ENCODE results near the gene RUNDC1.
"Not testable (repeated sequence)": the region's sequence is repeated elsewhere in the genome, so short reads cannot be mapped to it uniquely, and the experiment has no call there.

RUNDC1 gene

GRCh38 chr17:42997390-42997983 is 17.1 kb downstream of the RUNDC1 start:
- Histone ChIP-seq H3K4me3 (ENCODE audit: low read length) (peak overlapping the region; percentile 71), H3K27ac (ENCODE audit: low read length) (no peak overlapping the region), H3K9me3 (ENCODE audit: insufficient read depth, low read depth, low read length) (no peaks in the 10 kb centered on the region), H3K36me3 (ENCODE audit: insufficient read depth, low read depth, low read length) (peaks cover 57% of the 10 kb centered on the region), H3K4me1 (ENCODE audit: insufficient read depth, low read length) (peaks cover 3% of the 10 kb centered on the region; the same call in 1 of the 2 replicates), H3K27me3 (ENCODE audit: insufficient read depth, low read length) (no peaks in the 10 kb centered on the region), H3K9ac (ENCODE audit: low read depth, low read length) (peak overlapping the region; percentile 49; the same call in 1 of the 2 replicates)

GRCh38 chr17:42997984-42998938 is 17.9 kb downstream of the RUNDC1 start, which contains the start of gene RPL27:
Gene RPL27 (plus strand): TSS chr17:42998419. CDS start chr17:42998751, 332 bp downstream.
- no peaks in the 10 kb centered on the region for H3K9me3 ChIP-seq (ENCODE audit: insufficient read depth, low read depth, low read length)

GRCh38 chr17:42999003-42999525 is 18.7 kb downstream of the RUNDC1 start:
- no peaks in the 10 kb centered on the region for H3K27me3 ChIP-seq (ENCODE audit: insufficient read depth, low read length)
- H3K4me3 ChIP-seq (ENCODE audit: low read length): peak overlapping the region; percentile 92
- peak overlapping the region; percentile 44 for H3K27ac ChIP-seq (ENCODE audit: low read length)
- peak overlapping the region; percentile 99 for H3K9ac ChIP-seq (ENCODE audit: low read depth, low read length)
- peaks cover 3% of the 10 kb centered on the region; the same call in 1 of the 2 replicates for H3K4me1 ChIP-seq (ENCODE audit: insufficient read depth, low read length)
- H3K36me3 ChIP-seq (ENCODE audit: insufficient read depth, low read depth, low read length): peaks cover 59% of the 10 kb centered on the region
- no peaks in the 10 kb centered on the region for H3K9me3 ChIP-seq (ENCODE audit: insufficient read depth, low read depth, low read length)

More at GRCh38 chr17:42997984-42998938, 17.9 kb downstream of the RUNDC1 start, which contains the start of gene RPL27:
- peak within 1 kb of the TSS; percentile 99 for H3K9ac ChIP-seq (ENCODE audit: low read depth, low read length)
- H3K36me3 ChIP-seq (ENCODE audit: insufficient read depth, low read depth, low read length): peaks cover 57% of the 10 kb centered on the region
- H3K27me3 ChIP-seq (ENCODE audit: insufficient read depth, low read length): no peaks in the 10 kb centered on the region
- peak within 1 kb of the TSS; percentile 44 for H3K27ac ChIP-seq (ENCODE audit: low read length)
- peak within 1 kb of the TSS; percentile 92 for H3K4me3 ChIP-seq (ENCODE audit: low read length)
- H3K4me1 ChIP-seq (ENCODE audit: insufficient read depth, low read length): peaks cover 3% of the 10 kb centered on the region; the same call in 1 of the 2 replicates

- H3K9me3 ChIP-seq (ENCODE audit: insufficient read depth, low read depth, low read length); H3K27ac ChIP-seq (ENCODE audit: low read length); H3K9ac ChIP-seq (ENCODE audit: low read depth, low read length); H3K4me3 ChIP-seq (ENCODE audit: low read length); H3K27me3 ChIP-seq (ENCODE audit: insufficient read depth, low read length); H3K4me1 ChIP-seq (ENCODE audit: insufficient read depth, low read length): not testable (repeated sequence)
- peaks cover 55% of the 10 kb centered on the region for H3K36me3 ChIP-seq (ENCODE audit: insufficient read depth, low read depth, low read length)
Measured at GRCh38 chr17:43000894-43001293, 20.5 kb downstream of the RUNDC1 start.

GRCh38 chr17:43003542-43004172 is 23.3 kb downstream of the RUNDC1 start:
- H3K9me3 ChIP-seq (ENCODE audit: insufficient read depth, low read depth, low read length): no peaks in the 10 kb centered on the region
- no peaks in the 10 kb centered on the region for H3K27me3 ChIP-seq (ENCODE audit: insufficient read depth, low read length)
- H3K9ac ChIP-seq (ENCODE audit: low read depth, low read length): no peak overlapping the region
- H3K4me1 ChIP-seq (ENCODE audit: insufficient read depth, low read length): no peaks in the 10 kb centered on the region; the same call in 1 of the 2 replicates
- H3K36me3 ChIP-seq (ENCODE audit: insufficient read depth, low read depth, low read length): peaks cover 55% of the 10 kb centered on the region
- no peak overlapping the region for H3K4me3 ChIP-seq (ENCODE audit: low read length)
- H3K27ac ChIP-seq (ENCODE audit: low read length): no peak overlapping the region

GRCh38 chr17:43006639-43007551 is 26.5 kb downstream of the RUNDC1 start, which contains the start of gene IFI35:
Gene IFI35 (plus strand): TSS chr17:43006784. CDS start chr17:43006948, 164 bp downstream.
- Histone ChIP-seq H3K27ac (ENCODE audit: low read length) (no peak within 1 kb of the TSS), H3K27me3 (ENCODE audit: insufficient read depth, low read length) (no peaks in the 10 kb centered on the region), H3K9ac (ENCODE audit: low read depth, low read length) (peak within 1 kb of the TSS; percentile 72), H3K36me3 (ENCODE audit: insufficient read depth, low read depth, low read length) (peaks cover 25% of the 10 kb centered on the region), H3K4me3 (ENCODE audit: low read length) (peak within 1 kb of the TSS; percentile 58), H3K4me1 (ENCODE audit: insufficient read depth, low read length) (no peaks in the 10 kb centered on the region), H3K9me3 (ENCODE audit: insufficient read depth, low read depth, low read length) (no peaks in the 10 kb centered on the region)

GRCh38 chr17:43010667-43011308 is 30.4 kb downstream of the RUNDC1 start:
- no peak overlapping the region for H3K4me3 ChIP-seq (ENCODE audit: low read length)
- H3K4me1 ChIP-seq (ENCODE audit: insufficient read depth, low read length): no peaks in the 10 kb centered on the region
- H3K9ac ChIP-seq (ENCODE audit: low read depth, low read length): no peak overlapping the region
- H3K36me3 ChIP-seq (ENCODE audit: insufficient read depth, low read depth, low read length): peaks cover 12% of the 10 kb centered on the region
- H3K27me3 ChIP-seq (ENCODE audit: insufficient read depth, low read length): no peaks in the 10 kb centered on the region
- H3K9me3 ChIP-seq (ENCODE audit: insufficient read depth, low read depth, low read length): no peaks in the 10 kb centered on the region
- H3K27ac ChIP-seq (ENCODE audit: low read length): no peak overlapping the region

DNA sequence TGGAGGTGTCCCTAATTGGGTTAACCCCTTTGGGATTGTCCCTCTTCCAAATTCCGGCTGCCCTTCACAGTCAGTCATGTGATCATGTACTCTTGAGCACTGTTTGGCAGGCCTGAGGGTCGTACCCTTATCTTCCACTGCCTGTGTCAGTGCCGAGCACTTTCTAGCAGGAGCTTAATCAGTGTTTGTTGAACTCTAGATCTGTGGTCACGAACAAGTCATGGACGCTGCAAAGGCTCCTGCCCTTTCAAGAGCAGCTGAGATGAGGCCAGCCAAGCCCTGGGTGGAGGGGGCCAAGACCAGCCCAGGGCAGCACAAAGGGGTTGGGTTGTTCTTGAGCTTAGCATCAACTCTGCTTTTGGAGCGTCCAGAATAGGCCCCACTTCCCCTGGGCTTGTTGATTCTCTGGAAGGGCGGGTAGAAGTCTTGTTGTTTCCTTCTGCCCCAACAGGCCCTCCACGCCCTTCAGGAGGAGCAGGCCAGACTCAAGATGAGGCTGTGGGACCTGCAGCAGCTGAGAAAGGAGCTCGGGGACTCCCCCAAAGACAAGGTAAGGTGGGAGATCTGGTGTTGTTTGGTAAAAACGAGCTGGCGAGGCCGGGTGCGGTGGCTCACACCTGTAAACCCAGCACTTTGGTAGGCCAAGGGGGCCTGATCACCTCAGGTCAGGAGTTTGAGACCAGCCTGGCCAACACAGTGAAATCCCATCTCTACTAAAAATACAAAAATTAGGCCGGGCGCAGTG is 31.5 kb downstream of the RUNDC1 start:
- no peaks in the 10 kb centered on the region for H3K4me1 ChIP-seq (ENCODE audit: insufficient read depth, low read length)
- H3K27ac ChIP-seq (ENCODE audit: low read length): no peak overlapping the region
- no peak overlapping the region for H3K4me3 ChIP-seq (ENCODE audit: low read length)
- no peaks in the 10 kb centered on the region for H3K27me3 ChIP-seq (ENCODE audit: insufficient read depth, low read length)
- no peak overlapping the region for H3K9ac ChIP-seq (ENCODE audit: low read depth, low read length)
- H3K36me3 ChIP-seq (ENCODE audit: insufficient read depth, low read depth, low read length): peaks cover 21% of the 10 kb centered on the region
- no peaks in the 10 kb centered on the region for H3K9me3 ChIP-seq (ENCODE audit: insufficient read depth, low read depth, low read length)

GRCh38 chr17:43013296-43013695 is 32.9 kb downstream of the RUNDC1 start:
- no peak overlapping the region for H3K27ac ChIP-seq (ENCODE audit: low read length)
- H3K27me3 ChIP-seq (ENCODE audit: insufficient read depth, low read length): no peaks in the 10 kb centered on the region
- peaks cover 28% of the 10 kb centered on the region for H3K36me3 ChIP-seq (ENCODE audit: insufficient read depth, low read depth, low read length)
- no peak overlapping the region for H3K4me3 ChIP-seq (ENCODE audit: low read length)
- H3K9me3 ChIP-seq (ENCODE audit: insufficient read depth, low read depth, low read length): no peaks in the 10 kb centered on the region
- no peak overlapping the region for H3K9ac ChIP-seq (ENCODE audit: low read depth, low read length)
- no peaks in the 10 kb centered on the region for H3K4me1 ChIP-seq (ENCODE audit: insufficient read depth, low read length)
